HG02943 (cell line): ENCODE results near the gene MBP.

Experiments
- ATAC-seq: cut with Tn5 transposase; IDR thresholded peaks from one replicate; pipeline ENCODE4 v1.9.1; 2021; ENCODE audit warnings: mild to moderate bottlenecking, low read depth, moderate library complexity; ENCODE audit not compliant: unreplicated experiment

The MBP gene

GRCh38 chr18:77103187-77103850, 29.3 kb downstream of the MBP start:
- ATAC-seq, result no peak

DNA sequence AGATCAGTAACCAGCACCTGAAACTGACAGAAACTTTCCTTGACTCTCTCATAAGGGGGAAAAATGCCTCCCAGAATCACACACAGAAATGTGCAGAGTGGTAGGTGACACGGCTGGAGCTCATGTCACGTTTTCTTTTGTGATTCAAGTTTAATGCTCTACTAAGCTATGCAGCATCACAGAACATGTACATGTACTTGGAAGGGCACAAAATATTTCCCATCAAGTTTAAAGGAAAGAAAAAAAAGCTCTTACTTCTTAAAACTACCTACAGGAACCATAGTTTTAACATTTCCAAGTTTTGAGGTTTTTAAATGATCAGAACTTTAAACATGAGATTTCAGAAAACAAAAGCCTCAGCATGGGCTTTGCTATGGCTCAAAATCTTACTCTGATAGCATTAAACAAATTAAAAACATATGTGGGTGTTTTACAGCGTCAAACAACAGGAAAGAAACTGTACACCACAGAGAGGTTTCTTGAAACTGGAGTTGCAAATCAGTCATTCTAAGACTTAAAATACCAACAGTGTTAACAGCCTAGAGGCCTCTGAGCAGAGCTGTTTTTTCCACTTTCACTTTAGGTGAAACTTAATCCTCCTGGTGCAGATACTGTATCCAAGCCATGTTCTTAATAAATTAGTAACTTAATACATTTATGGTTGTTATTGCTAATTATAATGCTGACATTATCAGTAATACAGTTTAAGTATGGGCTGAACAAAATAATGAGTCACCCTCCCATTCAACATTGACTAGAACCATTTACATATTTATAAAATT, 30.1 kb downstream of the MBP start:
- peak; percentile 72 for ATAC-seq

DNA sequence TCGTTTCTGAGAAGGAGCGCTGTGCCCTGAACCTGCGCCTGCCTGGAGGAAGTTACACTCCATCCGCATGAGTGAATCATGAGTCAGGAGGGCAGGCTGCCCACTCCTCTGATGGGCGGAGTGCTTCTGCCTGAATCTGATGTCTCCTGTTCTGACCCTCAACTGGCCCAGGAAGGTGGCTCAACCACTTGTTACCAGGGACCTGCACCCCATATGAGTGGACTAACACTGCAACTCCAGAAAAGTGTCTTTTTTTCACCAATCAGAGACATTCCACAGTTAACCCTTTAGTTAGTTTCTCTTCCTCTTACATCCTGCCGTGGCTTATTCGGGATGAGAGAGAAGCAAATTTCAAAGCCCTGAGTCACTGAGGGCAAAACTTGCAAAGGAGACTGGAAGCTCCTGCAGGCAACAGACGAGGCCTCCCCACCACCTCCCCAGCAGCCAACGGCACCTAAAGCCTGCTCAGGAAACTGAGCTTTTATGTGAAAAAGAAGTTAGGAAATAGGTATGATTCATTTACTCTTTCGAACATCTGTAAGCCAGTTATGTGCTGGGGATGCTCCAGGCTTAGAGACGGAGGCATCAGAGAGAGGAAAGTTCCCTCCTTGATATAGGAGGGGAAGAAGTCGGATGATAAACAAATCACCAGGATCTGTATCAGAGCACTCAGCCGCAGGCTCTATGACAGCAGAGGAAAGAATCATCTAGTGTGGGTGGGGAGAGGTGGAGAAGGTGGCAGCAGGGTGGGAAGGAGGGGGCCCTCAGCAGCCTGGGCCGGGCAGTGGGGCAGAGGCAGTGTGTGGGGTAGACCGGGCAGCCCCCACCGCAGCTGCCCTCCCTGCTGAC, 30.9 kb downstream of the MBP start:
- peak; percentile 38 for ATAC-seq

- ATAC-seq, result no peak
Observed at GRCh38 chr18:77100751-77101355, 31.7 kb downstream of the MBP start.

DNA sequence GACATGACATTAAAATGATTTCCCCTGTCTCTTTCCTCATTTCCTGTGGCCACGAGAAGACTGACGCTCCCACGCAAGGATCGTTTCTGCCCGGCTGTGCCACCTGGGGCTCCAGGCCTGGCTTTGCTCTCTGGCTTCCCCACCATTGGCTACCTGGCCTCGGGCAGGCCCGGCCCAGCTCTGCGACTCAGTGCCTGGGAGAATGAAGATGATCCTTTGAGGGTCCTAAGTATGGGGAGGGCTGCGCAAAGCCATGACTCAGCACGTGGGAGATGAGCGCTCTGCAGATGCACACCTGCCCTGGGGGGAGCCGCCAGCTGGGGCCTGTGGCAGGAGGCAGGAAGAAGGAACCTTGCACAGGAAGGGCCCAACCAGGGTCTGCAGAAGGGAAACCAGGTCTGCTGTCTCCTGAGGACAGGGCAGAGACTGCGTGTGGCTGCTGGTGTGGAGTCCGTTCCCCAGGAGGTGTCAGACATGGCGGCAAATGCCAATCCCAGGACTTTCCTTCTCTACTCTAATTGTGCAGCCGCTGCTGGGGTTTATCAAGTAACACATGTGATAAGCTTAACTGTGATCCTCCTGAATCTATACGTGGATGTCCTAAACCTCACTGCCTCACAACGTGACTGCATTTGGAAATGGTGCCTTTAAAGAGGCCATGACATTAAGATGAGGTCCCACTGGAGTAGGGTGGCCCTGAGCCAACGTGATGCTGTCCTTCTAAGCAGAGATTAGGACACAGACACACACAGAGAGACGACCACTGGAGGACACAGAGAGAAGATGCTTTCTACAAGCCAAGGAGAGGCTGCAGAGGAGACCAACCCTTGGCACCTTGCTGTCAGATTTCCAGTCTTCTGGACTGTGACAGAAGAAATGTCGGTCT, 32.9 kb downstream of the MBP start:
- peak; percentile 34 for ATAC-seq

DNA sequence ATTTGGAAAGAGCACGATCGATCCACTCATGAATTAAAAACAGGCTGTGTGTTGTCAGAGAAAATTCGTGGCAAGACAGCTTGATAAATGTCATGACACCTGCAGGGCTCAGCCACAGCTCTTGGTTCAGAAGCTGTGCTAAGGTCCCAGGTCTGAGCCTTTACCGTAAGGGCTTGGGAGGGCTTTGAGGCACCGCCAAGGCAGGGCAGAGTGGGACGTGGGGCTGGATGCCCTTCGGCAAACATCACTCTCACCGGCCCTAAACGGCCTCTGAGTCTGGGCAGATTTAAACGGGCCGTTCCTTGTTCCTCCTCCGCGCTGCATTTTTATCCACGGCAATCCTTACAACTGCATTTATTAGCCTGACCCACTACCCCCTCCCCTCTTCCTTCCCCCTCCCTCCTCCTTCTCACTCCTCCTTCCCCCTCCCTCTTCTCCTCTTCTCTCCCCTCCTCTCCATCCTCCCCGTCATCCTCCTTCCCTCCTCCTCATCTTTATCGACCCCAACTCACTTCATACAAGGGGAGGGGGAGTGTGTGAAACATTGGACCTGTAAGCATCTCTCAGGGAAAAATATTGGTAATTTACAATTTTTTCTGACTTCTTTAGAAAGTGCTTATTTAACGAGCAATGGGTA, 33.9 kb downstream of the MBP start:
- no peak for ATAC-seq

DNA sequence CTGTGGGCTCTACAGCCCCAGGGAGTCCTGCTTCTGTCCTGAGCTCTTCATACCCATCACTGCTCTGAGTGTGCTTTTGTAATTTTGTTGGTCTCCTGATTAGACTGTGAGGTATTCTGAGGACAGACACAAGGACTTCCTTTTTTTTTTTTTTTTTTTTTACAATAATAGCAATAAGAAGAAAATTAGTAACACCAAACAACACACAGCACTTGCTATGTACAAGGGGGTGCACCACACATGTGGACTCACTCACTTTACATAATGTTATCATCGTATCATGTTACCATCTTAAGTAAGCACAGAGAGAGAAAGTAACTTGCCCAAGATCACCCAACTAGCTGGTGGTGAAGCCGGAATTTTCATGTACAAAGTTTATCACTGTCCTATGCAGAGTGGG, 34.6 kb downstream of the MBP start:
- ATAC-seq, result no peak

DNA sequence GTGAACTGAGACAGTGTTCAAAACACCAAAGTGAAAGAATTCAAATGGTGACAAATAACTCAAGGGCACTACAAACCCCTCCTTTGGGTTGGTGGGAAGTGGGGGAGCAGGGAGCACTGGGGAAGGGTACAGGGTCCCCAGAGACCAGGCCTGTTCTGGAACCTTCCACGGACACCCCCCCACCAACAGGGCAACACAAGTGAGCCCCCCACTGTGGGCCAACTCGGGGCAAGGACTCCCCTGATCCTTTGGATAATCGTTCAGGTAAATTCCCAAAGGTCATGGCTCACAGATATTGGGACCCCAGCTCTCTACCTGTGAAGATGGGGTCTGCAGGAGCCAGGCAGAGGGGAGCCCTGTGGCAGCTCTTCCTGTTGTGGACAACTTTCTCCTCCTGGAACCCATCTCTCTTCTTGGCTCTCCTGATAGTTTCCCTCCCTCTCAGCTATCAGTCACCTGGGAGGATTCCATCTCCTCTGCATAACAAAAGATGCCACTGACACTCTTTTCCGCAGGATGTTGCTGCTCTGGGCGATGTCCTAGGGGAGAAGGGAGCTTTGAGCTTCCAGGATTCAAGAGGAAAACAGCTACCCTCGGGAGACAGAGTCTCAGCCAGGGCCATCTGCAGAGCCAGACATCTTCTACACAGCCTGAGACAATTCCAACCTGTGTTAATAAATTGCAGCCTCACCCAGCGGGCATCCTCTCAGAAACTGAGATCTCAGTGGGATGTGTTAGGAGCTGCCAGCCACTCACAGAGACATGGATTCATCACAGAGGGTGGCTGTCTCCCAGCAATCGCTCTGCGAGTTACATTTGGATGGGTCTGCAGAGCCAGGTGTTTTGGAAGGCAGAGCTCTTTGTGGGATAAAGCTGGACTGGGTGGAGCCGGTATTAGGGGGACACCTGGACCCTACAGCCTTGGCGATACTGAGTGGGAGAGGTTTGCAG, 35.4 kb downstream of the MBP start:
- ATAC-seq, result no peak

DNA sequence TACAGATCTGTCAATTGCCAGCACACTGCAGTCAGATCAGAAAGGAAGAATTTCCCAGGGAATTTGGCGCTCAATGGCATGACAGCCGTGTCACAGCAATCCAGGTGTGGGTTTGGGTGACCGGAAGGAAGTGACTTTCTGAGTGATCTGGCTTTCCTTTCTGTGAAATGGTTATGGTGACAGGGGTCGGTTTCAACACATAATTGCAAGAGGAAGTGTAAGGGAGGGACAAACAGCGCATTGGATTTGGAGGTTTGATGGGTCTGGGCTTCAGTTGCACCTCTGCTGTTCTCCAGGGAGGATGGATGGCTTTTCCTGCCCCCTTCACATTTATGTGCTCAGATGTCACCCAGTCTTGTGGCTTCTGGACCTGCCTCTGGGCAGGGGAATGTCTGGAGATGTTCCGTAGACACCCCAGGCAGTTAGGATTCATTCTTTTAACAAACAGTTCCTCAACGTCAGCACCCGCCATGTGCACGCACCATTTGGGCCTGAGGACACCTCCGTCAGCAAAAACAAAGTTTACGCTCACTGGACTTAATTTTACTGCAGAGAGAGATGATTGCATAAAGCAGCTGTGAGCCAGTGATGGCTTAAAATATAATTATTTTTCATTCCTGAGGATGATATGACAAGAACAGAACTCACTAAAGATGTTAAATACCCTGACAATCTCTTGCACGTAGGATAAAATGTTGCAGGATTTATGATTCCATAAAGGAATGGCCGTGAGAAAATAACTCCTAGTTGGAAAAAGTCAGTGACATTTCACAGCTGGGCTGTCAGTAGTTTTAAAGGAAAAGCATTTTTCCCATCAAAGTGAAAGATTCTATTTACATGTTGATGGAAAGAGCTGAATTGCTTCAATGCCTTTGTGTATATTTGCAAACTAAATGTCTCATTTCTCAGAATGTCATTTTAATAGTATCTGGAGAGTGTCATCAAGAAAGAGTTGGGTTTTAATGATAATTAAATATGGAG, 36.9 kb downstream of the MBP start:
- no peak for ATAC-seq

- no peak for ATAC-seq
Observed at GRCh38 chr18:77093586-77093985, 39.0 kb downstream of the MBP start.

DNA sequence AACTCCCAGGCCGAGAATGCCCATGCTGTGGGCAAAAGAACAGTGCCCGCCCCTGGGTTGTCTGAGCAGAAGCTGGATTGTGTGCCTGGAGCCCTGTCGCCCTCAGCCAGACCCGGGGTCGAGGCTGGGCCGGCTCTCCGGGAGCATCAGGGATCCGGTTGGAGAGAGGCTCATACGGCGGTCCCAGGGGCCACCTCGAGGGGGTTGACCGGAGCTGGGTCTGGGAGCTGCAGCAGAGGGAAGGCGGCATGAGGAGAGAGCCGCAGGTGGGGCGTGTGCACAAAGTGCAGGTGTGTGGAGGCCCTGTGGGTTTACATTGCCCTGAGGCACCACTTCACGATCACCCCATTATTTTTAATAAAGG, 39.5 kb downstream of the MBP start:
- no peak for ATAC-seq

DNA sequence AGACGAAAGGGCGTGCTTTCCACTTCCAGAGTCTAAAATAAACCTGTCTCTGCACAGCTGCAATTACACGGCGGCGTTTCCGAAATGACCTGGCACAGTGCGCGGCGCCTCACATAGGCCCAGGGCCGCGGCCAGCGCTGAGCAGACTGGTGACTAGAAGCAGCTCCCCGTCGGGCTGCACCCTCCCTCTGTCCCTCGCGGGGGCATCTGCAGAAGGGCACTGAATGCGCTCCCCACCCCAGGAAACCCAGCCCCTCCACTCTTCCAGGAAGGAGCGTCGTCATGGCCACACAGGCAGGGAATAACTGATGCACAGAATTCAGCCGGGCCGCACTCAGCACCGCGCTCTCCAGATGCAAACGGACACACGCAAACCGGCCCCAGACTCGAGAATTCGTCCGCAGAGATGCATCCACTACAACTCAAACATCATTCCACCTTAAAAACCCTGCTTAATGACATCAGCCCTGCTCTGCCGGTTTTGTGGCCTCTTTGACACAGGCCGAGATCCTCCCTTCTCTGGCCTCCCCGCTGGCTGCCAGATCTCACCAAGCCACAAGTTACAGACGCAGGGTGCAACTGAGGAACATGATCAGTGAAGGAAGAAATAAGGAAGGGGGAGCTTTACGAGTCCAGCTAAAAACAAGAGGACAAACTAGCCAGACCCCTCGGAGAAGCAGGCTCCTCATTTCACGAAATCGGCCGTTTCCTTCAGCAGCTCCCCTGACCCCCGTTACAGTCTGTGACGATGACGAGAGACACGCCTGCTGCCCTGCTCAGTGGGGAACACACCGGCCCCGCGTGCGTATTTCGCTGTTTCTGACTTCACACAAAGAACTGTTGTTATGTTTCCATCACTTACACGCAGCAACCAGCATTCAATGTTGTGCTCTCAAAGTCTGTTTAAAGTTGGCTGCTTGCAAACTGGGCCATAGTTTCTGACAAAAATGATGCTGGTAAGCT, 40.2 kb downstream of the MBP start:
- no peak for ATAC-seq

DNA sequence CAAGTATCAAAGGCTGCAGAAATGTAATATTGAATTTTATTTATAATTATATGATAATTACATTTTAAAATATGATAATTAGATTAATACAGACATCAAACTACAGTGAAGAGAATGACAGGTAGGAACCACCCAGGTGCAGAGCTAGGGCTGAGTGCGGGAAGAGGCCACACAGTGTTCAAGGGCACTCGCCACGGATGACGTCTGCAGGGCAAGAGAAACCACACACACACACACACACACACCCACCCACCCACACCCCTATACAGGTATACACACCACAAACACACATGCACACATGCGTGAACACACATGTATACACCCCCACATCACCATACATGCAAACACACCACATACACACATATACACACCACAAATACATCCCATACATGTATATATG, 41.2 kb downstream of the MBP start:
- no peak for ATAC-seq

DNA sequence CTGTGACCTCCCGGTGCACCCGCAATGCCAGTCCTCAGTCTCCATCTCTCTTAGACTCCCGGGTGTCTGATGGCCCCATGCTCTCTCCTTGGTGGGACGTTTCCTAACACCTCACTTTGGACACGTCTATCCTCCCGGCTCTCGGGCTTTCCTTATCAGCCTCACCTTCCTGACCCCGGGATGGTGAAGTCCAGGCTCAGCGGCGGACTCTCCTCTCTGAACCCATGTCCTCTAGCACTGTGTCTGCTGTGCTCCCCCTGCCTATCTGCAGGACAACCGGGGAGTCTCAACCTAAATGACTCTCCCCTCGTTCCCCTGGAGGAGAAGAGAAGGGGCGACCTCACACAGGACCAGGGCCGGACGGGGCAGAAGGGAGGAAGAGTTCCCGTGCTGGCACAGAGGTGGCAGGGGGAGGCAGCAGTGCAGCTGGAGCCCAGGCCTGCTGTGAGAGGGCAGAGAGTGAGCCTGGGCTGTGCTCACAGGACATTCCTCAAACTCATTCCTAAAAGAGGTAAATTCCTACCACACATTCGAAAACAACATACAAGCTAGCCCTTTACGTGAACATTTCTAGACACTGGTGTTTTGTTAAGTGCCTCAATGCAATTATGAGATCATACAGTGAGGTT, 41.9 kb downstream of the MBP start:
- ATAC-seq, result no peak

DNA sequence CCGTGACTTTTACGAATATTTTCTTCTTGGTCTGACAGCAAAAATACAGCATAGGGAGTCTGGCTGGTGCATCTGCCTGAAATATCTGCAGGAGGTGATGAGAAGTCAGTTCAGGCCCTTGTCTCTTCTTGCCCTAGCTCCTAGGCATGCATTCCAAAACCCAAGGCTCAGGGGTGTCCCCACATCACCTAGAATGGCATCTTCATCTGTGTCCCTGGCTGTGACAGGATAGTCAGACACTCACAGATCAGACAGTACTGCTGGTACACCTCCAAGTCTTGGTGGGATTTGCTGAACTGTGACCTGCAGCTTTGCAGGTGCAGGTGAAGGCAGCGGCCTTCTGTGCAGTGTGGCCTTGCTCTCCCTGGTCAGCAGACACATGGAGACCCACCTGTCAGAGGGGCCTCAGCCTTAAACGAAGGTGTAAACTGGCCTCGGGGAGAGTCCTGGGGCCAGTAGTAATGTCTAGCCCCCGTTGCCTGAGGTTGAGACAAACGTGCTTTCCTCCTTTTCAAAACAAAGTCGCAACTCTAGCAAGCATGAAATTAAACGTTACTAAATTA, 42.8 kb downstream of the MBP start:
- no peak for ATAC-seq
